Panc1 (cell line): ENCODE measurements around the gene PIGO.

Experiments used
- CTCF ChIP-seq: fragments of 450-650 bp; IDR thresholded peaks from 2 replicates; pipeline ENCODE4 v1.5.1; 2017; ENCODE audit warnings: mild to moderate bottlenecking
- POLR2AphosphoS5 ChIP-seq: IDR thresholded peaks from 2 replicates; pipeline ENCODE4 v1.6.1; 2012; ENCODE audit warnings: mild to moderate bottlenecking, low read depth, low read length, moderate library complexity
- REST ChIP-seq, 2 experiments: IDR thresholded peaks; 2 replicates each; pipeline ENCODE4 v1.6.1; 2011 to 2012; ENCODE audit warnings: low read depth in 2 of 2, control low read depth in 1 of 2, low read length in 1 of 2, mild to moderate bottlenecking in 1 of 2, moderate library complexity in 1 of 2; ENCODE audit not compliant: insufficient read depth in 1 of 2
- SIN3A ChIP-seq: IDR thresholded peaks from 2 replicates; pipeline ENCODE4 v1.6.1; 2012; ENCODE audit warnings: low read depth, mild to moderate bottlenecking, low read length, moderate library complexity, borderline replicate concordance; ENCODE audit not compliant: insufficient read depth

- TF ChIP-seq CTCF (no peak), POLR2AphosphoS5 (peak; percentile 96), REST (IDR thresholded peaks at IDR 0.05; ENCODE audit: insufficient read depth in 1 of 2, low read depth in 2 of 2, low read length in 1 of 2) (no peak), SIN3A (peak; percentile 99)
Measured at GRCh38 chr9:35102769-35103659, 6.6 kb upstream of the PIGO start, which contains the start of gene STOML2.
